GM19463 (cell line): ENCODE measurements around the gene TEAD1.

Experiments used
- ATAC-seq: cut with Tn5 transposase; IDR thresholded peaks from one replicate; pipeline ENCODE4 v1.9.1; 2021; ENCODE audit warnings: mild to moderate bottlenecking, moderate library complexity; ENCODE audit not compliant: unreplicated experiment

TEAD1 gene

DNA sequence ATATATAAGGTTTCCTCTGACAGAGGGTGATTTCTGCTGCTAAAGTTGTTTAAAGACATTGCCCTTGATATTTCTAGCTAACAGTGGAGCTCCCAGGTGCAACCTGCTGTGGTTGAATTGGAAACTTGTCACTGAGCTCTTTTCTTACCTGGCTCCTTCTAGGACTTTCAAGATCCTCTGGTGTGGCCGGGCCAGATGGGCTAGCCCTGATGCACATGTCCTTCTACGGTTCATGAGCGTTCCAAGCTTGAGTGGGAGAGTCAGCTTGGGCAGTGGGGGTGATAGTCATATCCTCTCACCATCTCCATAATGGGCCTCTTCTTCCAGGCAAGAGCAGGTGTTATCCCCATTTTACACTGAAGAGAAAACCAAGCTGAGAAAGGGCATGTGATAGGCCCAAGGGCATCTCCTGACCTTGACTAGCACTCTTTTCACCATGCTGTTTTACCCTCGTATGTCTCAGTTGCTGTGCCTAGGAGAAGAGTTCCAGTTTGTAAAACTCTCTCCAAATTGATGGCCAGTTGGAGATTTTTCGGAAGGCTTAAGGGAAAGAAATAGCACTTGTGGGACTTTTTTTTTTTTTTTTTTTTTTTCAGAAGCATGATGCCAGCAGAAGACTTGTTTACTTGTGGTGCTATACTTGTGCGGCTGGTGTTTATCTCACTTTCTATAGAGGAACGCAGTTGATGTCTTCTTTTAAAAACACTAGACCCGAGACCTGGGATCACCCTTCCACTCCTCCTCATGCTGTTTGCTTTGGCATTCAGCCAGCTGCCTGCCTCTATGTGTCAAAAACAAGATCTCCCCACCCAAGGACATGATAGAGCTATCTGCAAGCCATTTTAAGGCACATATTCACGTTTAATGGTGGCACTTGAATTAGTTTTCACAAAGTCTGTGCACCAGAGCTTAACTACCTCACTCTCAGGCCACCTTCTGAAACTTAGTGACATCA, 32.6 kb downstream of the TEAD1 start:
- ATAC-seq, result no peak

DNA sequence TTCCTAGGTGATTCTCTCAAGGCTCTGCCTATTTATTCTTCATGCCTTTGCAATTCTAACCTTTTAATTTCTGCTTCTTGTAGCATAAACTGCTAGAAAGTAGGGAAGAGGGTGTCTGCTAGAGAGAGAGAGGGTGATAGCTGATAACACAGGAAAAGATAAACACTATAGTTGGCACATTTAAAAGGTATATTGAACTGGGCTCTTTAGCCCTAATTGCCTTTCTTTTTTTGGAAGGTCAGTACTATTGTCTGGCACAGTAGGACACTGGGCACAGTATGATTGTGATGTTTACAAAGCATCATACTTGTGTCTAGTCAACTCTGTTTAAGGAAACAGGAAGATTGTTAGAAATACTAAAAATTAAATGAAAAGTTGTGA, 33.3 kb downstream of the TEAD1 start:
- no peak for ATAC-seq

DNA sequence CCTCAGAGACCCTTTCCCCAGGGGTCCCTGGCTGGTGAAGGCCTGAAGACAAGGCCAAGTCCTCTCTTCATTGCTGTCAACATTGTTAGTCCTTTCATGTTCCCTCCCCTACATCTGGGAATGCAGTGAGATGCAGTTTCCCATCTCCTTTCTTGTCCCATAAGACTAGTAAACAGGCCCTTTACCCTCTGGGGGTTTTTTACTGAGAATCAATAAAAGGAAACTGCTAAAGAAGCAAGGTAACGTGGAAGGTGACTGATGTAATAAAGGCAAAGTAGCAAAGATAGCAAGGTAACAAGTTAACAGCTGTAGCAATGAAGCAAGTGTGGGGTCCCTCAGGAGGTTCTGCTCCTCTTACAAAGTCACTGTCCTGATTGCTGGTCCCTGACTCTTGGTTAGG, 37.3 kb downstream of the TEAD1 start:
- ATAC-seq, result no peak

DNA sequence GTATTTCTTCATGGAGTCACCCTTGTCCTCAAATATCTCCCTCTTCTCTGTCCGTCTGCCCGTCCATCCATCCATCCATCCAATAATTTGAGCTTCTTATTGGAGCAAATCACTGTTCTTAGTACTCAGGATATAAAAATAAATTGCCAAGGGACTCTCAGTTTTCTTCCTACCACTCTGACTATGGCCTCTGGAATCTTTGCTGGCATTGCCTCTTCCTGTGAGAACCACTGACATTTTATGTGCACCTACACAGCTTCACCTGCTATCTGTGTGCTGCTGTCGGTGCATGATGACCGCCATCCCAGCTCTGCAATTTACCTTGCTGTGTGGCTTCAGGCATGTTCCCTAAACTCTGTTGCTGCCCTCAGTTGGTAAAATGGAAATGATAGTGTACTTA, 37.9 kb downstream of the TEAD1 start:
- ATAC-seq, result no peak

DNA sequence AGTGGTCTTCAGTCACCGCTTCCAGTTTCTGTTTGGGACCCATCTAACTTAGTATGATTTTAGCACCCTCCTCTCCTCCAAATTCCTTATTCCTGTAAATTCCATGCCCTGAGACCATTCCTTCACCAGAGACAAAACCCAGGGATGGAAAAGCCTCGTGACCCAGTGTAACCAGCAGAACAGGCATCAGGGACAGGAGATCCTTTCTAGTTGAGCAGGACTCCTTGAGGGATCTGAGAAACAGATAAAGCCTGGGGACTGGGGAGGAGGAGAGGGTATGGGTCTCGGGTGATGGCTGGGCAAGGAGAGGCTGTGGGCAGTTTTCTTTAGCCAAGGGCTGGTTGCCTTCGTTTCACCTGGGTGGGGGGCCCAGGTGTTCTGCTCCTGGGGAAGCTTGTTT, 40.9 kb downstream of the TEAD1 start:
- no peak for ATAC-seq

DNA sequence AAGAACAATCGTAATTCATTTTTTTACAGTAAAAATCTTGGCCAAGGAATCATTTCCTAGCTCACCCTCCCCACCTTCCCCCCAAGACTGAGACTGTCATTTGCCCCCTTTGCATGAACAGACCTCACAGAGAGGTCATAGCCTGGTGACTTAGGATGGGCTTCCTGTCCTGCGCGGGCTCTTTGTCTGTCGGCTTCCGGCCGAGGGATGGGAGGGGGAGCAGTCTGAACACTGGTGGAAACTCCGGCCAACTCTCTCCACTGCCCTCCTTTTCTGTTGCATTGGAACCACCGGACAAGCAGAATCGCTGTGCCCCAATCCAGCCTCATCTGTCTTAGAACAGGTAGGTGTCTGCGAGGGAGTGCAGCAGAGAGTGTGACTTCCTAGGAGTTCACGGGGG, 41.7 kb downstream of the TEAD1 start:
- ATAC-seq, result no peak

DNA sequence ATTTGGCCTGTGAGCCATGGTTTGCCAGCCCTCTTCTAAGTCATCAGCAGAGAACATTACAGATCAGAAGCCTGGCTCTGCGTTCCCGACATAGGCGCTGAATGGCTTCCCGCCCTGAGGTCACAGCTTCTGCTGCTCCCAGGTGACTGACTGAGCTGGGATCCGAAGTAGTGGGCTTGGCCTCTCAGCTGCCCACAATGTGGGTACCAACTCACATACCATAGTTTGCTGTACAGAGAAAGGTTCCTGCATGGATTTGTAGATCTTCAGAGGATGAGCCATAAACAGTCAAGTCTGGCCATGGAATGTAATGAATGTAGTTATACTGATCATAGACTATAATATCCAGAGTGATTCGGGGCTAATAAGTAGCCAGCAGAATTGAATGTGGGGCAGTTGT, 42.6 kb downstream of the TEAD1 start:
- ATAC-seq, result no peak

DNA sequence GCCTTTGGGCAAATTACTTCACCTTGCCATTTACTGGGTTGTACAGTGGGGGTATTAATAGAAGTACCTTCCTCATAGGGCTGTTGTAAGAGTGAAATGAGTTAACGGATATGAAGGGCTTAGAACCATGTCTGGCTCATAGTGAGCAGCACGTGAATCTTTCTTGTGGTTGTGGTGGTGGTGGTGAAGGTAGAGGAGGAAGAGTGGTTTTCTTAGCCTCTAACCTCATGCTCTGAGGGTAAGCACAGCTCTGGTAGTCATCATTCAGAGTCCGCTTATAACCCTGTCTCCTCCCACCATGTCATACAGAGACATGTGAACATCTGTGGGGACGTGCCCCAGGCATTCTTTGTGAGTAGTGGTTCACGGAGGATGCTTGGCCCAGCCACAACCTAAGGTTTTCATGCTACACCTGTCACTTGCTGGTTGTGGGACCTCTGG, 43.6 kb downstream of the TEAD1 start:
- ATAC-seq, result peak; percentile 92

DNA sequence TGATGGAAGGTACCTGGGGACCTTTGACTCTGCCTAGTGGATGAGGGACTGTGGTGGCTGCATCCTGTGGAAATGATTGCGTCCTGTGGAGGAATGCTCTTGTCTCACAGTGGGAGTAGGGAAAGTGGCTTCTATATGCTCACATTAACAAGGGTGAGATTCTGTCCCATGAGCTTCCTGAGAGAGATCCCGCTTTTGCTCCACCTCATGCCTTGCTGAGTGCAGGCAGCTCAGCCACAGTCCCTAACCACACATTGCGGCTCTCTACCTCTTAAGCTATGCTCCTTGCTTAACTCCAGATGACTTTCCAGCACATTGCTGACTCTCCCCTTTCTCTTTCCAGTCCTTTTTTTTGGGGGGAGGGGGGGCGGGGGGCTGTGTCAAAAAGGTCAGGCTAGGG, 45.0 kb downstream of the TEAD1 start:
- no peak for ATAC-seq

DNA sequence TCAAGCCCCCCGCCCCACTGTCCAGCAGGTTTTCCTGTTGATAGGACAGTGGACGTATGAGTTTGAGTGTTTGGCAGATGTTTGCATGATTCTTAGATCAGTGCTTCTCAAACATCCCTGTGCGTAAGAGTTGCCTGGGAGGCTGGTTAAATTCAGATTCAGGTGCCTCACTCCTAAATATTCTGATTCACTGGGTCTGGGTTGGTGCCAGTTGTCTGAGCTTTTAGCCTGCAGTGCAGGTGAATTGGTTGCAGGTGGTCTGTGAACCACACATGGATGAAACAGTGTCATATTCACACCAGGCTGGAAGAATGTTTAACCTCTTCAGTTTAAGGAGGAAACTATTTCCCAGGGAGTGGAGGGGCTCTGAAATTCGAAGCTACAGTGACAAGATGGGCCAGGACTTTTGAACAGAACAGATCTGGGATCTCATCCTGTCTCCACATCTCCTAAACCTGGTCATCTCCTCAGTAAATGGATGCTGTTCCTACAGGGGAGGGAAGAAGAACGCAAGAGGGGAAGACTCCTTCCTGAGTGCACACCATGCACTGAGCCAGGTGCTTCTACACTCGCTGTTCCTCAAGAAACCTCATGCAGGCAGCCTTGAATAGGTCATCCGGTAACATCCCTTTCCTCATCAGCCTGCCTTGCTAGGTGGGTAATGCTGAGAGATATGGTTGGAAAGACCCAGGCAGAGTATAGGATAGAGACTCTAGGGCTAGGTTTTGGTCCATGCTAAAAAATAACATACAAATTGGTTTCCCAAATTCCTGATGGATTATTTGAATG, 47.8 kb downstream of the TEAD1 start:
- ATAC-seq, result no peak

DNA sequence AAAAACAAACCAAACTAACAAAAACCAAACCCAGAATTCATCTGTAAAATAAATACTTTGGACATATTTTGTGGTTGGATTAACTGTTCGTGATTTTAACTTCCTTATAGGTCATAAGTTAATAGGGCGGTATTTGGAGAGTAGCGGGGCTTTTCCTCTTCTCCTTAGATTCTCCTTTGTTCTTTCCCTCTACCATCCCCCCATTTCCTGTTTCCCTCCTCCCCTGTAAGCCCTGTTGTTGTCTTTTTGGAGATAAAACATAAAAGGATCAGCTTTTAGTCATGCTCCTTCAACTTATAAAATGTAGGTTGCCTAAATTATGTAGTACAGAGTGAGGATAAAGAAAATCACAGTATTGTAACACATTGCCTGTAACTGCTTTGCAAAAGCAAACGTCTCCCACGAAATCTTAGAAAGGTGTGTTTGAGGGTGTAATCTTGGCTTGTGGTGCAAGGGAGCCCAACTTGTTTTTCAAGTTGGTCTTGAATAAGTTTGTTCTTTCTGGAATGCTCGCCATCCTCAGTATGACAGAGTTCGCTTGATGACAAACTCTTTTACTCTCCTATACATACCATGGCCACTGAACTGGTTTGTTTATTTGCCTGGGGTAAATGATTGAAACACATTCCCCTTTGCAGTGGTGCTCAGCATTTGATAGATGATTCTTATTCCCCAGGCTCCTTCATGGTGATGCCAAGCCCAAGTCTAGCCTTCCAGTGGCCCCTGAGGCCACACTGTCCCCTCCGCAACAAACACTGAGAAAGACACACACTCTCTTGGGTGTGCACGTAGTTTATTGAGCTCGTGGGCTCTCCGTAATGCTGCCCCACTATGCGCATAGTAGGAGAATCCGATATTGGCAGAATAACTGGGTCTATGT, 49.4 kb downstream of the TEAD1 start:
- ATAC-seq, result no peak

DNA sequence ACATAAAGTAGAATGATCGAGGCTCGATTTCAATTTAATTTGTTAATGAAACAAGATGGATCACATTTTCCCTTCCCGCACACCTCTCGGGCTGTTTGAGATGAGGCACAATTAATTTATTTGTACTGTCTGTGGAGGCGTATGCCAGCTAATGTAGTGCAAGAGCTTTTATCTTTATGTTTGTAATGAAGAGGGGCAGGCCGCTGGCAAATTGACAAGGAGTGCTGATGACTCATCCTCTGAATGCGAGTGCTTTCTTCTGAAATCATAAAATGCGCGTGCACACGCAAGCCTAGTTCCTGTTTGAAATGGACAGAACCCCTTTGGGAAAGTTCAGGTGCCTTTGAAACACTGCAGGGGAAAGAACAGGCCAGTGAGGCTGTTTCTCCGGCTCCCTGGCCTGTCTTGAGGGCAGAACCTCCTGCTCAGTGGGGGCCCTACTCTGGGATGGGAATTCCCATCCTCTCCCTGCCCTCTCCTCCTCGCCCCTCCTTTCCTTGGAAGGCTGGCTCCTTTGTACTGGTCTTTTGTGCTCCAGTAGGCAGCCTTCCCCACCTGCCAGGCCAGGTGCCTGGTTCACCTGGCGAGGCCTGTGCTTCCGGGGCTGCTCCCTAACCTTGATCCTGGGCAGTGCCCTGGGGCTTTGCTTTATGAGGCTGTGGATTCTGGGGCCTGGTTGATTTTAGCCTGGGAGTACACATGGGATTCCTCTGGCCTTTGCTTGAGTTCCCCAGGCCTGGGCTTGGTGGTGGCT, 50.3 kb downstream of the TEAD1 start:
- ATAC-seq, result no peak

DNA sequence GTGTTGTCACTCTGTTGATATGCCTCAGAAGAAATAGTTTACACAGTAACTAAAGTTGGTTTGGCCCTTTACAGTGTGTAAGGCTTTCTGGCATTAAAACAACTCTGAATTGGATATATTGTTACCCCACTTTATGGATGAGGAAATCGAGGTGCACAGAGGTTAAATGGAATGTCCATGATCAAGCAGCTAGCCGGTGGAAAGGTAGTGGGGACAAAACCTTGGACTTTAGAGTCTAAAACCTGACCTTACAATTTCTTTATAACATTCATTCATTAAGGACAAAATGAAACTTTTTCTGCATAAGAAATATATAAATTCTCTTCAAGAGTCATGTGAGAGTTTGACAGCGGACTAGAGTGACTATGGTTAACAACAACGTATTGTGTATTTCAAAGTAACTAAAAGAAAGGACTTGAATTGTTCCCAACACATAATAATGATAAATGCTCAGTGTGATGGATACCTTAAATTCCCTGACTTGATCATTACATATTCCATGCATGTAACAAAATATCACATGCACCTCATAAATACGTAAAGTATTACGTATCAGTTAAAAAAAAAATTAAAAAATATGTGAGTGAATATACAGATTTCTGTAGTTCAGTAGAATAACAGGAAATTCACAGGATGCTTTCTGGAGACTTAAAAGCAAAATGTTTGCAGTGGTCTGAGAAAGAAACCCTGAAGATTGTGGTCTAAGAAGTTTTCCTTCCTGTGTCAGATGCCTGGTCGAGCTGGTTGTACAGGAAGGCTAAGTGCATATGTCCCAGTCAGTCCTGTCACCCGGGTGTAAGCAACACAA, 51.0 kb downstream of the TEAD1 start:
- ATAC-seq, result no peak

DNA sequence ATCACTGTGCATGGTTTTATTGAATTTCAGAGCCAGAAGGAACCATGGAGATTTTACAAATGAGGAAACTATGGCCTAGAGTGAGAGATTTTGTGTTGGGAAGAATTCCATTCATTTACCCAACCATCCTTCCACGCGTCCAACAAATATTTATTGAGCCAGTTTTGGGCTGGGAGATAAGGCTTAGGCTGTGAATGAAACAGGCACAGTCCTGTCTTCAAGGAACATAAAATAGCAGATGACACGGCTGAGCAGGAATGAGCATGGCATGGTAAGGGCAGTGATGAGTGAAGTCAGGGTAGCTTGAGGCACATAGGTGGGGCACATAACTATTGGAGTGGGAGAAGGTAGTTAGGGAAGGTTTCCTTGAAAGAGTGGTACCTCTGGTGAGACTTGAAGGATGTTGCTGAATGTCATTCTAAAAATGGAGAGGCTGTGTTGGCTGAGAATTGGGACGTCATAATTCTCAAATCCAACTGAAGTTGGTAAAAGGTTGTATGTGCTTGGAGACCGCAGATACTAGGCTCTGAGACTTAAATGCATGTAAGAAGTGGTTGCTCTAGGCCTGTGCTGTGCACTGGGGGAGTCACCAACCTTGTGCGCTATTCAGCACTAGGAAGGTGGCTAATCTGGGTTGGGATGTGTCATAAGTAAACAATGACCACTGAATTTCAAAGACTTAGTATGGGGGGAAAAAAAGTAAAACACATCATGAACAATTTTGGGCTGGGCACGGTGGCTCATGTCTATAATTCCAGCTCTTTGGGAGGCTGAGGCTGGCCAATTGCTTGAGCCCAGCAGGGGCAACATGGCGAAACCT, 51.9 kb downstream of the TEAD1 start:
- no peak for ATAC-seq

DNA sequence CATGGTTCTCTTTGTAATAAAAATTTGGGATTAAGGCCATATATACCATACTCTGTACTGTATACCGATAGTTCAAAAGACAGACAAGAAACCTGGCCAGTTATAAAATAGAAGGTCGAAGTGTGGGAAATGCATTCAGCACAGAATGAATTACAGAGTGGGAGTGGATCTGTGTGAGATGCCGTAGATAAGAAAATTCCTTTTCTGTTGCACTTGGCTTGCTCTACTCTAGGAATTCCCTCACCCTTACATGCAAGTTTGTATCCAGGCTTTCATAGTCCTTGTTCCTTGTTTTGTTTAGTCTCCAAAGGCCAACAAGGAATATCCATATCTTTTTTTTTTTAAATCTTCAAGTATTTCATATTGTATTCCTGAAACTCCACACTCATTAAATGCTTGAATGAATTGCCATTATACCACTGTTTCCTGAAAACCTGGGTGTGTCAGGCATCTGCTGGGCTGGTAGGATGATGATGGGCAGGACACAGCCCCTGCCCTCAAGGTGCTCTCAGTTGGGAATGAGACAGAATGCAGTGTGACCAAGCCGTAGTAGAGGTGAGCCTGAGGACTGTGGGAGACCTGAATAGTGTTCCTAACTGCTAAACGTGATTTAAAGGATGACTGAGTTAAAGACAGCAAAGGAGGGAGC, 53.5 kb downstream of the TEAD1 start:
- ATAC-seq, result no peak

DNA sequence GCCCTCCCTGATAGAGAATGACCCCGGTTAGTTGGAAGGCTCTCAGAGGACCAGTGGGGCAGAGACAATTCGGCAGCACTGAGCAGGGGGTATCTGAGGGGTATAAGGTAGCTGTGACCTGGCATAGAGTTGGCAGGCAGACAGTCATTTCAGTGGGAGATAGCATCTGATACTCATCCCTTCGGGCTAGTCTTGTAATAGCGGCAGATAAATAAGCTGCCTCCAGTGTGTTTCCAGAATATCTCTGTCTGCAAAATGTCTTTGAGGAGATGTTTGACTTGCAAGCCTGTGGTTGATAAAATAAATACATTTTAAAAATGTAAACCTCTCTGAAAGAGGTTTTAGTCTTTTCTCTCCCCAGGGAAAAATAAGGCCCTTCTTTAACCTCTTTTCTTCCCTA, 54.2 kb downstream of the TEAD1 start:
- no peak for ATAC-seq

DNA sequence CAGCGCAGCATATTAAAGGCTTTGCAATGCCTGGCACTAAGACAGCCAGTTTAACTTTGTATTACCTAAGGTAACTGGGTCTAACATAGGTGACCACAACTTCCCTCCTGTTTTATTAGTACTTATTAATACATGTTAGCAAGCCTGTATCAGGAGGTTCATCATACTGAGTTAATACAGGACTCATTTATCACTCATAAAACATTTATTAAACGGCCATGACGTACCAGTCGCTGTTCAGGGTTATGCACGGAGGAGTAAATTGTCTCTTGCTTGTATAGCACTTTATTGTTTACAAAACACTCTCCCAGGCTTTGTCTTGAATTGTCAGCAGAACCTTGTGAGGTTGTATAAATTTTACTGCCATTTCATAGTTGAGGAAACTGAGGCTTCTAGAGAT, 55.7 kb downstream of the TEAD1 start:
- ATAC-seq, result no peak

DNA sequence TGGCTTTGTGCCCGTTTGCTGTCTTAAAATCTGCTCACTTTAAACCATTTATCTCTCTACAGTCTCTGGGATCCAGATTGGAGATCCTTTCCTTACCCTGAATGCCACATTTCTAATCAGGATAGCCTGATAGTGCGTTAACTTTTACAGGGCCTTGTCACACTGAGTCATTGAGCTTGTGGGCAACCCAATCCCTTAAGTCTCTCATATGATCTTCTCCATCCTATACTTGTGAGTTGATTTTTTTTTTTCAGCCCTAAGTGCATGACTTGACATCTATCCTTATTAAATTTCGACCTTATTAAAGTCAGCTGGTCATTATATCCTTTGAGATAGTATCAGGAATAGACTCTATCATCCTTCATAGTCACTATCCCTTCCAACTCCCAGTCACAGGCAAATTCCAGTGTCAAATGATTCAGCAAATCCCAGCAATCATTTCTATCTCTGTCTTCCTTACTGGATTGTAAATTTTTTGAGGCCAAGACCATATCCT, 57.7 kb downstream of the TEAD1 start:
- ATAC-seq, result no peak
